Epithelial cell of prostate (primary cell): Measurements from ENCODE around the gene TIGD2.
"Not testable (repeated sequence)": the region's sequence is repeated elsewhere in the genome, so short reads cannot be mapped to it uniquely, and the experiment has no call there.

Source experiments
- DNase-seq: peaks from one replicate; pipeline ENCODE4 v3.0.0-alpha.2; 2011; ENCODE audit warnings: low read depth, low spot score
- H3K27ac ChIP-seq: fragments of 450-650 bp; 2 replicates; pipeline ENCODE4 v1.5.1; 2017; ENCODE audit warnings: mild to moderate bottlenecking

Gene TIGD2

GRCh38 chr4:89117115-89117514 is 5.8 kb downstream of the TIGD2 start:
- H3K27ac ChIP-seq = no peak overlapping the region
- DNase-seq = no peak

DNA sequence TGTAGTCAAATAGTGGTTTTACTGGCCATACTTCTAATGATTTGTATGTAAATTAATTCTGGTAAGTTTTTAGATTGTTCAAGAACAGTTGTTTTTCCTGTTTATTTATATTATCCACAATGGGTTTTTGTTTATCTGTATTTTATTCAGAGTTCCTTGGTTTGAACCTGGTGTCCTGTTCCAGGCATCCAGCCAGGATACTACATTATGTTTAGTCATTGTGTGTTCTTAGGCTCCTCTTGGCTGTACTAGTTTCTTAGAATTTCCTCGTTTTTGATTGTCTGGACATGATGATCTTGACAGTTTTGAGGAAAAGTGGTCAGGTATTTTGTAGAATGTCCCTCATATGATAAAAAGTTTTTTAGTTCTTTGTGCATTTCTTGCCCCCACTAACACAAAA is 7.8 kb downstream of the TIGD2 start:
- peak overlapping the region; percentile 44 for H3K27ac ChIP-seq
- DNase-seq = no peak

- DNase-seq = no peak
These were observed 8.5 kb downstream of the TIGD2 start for GRCh38 chr4:89119836-89120235.

GRCh38 chr4:89121387-89122068 is 10.2 kb downstream of the TIGD2 start:
- H3K27ac ChIP-seq = no peak overlapping the region
- no peak for DNase-seq

More at GRCh38 chr4:89119836-89120235, 8.5 kb downstream of the TIGD2 start:
- H3K27ac ChIP-seq = peak overlapping the region; percentile 44

GRCh38 chr4:89123451-89123851 is 12.1 kb downstream of the TIGD2 start:
- peak overlapping the region; percentile 58 for H3K27ac ChIP-seq
- DNase-seq = peak; percentile 49

GRCh38 chr4:89125901-89126782 is 14.8 kb downstream of the TIGD2 start:
- DNase-seq = no peak
- no peak overlapping the region for H3K27ac ChIP-seq

GRCh38 chr4:89129080-89129640 is 17.8 kb downstream of the TIGD2 start:
- H3K27ac ChIP-seq = no peak overlapping the region

DNA sequence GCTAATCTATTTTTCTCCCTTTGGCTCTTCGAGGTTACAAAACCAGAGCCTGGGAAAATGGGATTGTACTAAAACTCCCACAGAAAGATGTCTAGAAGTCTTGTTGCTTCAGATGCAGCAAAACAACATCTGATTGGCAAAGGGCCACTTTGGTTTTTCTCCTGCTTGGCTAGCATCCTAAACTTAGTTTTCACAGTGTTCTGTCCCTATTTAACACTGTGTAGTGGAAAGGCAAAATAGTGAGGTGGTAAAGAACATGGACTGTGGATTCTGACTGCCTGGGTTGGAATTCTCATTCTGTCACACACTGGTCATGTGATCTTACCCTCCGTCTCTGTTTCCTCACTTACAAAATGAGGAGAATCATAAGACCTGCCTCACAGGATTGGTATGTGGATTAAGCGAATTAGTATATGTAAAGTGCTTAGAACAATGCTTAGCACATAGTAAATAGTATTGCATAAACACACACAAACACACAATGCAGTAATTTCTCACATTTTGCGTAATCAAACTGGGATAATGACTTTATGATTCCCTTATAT is 23.5 kb downstream of the TIGD2 start:
- peak overlapping the region; percentile 44 for H3K27ac ChIP-seq
- peak; percentile 88 for DNase-seq

More at GRCh38 chr4:89129080-89129640, 17.8 kb downstream of the TIGD2 start:
- no peak for DNase-seq

- peak; percentile 81 for DNase-seq
- peak overlapping the region; percentile 44 for H3K27ac ChIP-seq
These were observed 25.2 kb downstream of the TIGD2 start for GRCh38 chr4:89136525-89136924.

GRCh38 chr4:89137231-89137630 is 25.9 kb downstream of the TIGD2 start:
- DNase-seq = no peak
- H3K27ac ChIP-seq = no peak overlapping the region

DNA sequence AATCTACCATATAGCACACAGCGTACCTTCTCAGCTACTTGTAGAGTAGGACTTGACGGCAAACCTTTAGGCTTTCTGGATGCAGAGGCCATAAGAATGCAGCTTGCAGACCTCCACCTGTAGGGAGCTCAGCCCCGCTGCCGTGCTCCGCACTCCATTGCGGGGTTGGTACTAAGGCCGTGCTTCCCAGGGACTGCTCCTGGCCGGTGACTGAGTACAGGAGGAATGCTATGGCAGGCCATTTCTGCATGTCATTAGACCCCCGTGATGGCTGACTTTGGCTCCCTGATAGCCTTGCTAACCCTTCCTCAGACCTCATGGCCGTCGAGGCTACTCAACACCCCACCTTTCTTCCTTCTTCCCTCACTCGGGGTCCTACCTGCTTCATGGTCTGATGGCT is 26.4 kb downstream of the TIGD2 start:
- DNase-seq = no peak
- H3K27ac ChIP-seq = no peak overlapping the region

DNA sequence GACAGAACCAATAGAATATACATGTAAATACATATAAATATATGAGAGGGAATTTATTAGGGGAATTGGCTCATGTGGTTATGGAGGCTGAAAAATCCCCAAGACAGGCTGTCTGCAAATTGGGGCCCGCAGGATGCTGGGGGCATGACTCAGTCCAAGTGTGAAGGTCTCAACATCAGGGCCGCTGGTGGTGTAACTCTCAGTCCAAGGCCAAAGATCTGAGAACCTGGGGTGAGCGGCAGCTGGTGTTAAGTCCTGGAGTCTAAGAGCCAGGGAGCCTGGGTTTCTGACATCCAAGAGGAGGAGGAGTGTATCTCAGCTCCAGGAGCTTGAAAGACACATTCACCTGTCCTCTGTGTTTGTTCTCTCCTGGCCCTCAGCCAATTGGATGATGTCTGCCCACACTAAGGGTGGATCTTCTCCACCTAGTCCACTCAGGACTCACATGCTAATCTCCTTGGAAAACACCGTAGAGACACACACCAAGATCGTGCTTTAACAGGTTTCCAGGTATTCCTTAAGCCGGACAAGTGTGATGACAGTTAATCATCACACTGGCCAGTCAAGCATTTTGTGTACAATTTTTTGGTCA is 28.9 kb downstream of the TIGD2 start:
- no peak for DNase-seq
- H3K27ac ChIP-seq = no peak overlapping the region

DNA sequence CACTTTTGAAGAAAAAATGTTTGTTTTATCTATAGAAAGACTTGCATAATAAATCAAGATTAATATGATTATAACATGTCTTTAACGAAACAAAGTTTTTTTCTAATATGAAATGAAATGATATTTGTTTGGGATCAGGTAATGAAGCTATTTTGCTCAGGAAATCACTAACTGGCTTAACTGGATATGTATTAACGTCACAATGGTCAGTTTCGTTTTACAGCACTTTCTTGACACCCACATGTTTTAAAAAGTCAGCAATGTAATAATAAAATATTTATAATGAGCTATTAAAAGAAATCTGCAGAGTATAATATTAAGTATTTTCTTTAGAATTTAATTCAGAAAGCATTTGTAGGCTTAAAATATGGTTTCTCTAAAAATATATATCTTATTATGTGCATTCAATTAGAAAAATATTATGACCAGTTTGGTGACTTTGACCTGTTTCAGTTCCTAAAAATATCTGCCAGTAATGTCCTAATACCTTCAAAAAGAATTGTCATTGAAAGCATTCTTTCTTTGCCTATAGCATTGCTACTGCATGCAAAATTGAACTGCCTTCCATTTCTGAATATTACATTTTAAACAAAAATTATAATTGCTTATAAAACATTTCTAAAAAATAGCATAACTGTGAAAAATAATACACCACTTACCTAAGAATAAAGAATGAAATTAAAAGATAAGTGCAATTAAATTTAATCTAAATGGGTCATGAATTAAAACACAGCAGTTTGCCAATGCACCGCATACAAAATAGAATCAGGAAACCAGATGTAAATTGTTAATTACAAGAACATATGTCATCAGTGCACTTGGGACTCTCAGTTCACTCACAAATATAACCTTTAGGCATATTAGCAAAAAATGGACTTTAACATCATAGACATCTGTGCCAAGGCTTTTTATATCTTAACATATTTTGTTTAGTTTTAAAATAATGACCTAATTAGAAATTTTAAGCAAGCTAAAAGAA is 31.6 kb downstream of the TIGD2 start:
- no peak overlapping the region for H3K27ac ChIP-seq

DNA sequence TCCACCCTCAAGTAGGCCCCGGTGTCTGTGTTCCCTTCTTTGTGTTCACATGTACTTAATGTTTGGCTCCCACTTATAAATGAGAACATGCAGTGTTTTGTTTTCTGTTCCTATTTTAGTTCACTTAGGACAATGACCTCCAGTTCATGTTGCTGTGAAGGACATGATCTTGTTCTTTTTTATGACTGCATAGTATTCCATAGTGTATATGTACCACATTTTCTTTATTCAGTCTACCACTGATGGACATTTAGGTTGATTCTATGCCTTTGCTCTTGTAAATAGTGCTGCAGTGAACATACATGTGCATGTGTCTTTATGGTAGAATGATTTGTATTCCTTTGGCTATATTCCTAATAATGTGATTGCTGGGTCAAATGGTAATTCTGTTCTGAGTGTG is 33.3 kb downstream of the TIGD2 start:
- DNase-seq, H3K27ac ChIP-seq: not testable (repeated sequence)

More for the DNA sequence above, 31.6 kb downstream of the TIGD2 start:
- no peak for DNase-seq

- DNase-seq = no peak
- no peak overlapping the region for H3K27ac ChIP-seq
These were observed 34.9 kb downstream of the TIGD2 start for GRCh38 chr4:89146196-89146595.

- DNase-seq = no peak
- H3K27ac ChIP-seq = no peak overlapping the region
These were observed 41.6 kb downstream of the TIGD2 start for GRCh38 chr4:89152972-89153371.

- no peak for DNase-seq
- H3K27ac ChIP-seq = no peak overlapping the region
These were observed 45.0 kb downstream of the TIGD2 start for GRCh38 chr4:89156174-89156914.

DNA sequence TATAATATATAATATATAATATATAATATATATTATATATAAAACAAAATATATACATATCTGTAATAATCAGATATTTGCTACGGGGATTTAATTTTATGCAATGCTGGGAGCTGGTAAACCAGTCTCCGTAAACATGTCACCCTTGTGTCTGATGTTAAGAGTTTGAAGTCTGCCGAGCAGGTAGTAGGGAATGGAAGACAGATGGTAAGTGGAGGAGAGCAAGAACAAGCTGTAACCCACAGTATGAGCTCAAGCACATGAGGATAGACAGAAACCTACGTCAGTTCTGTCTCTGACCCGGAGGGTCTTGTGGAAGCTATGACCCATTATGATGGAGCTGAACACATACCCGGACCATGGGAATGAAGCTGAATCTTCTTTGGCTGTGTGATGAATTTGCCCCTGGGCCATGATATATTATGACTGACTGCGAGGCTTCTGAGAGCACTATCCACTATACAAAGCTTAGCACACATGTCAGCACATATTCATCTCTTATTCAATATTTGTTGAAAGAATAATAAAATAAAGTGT is 46.2 kb downstream of the TIGD2 start:
- DNase-seq = no peak
- H3K27ac ChIP-seq = no peak overlapping the region
